K562 (cell line): ENCODE data around the gene NUDT2. TPM values are rescaled to one million over a fixed set of nuclear protein-coding genes. Genes with fewer than 3 reads are reported as not detected.

Experiments
- NEUROD1 ChIP-seq: fragments of 150-350 bp; IDR thresholded peaks from 2 replicates; pipeline ENCODE4 v1.6.1; 2014; ENCODE audit warnings: borderline replicate concordance, low read length, low read depth; ENCODE audit not compliant: partially characterized antibody
- ZNF431 ChIP-seq: sonication (generic); formaldehyde crosslinking; IDR thresholded peaks from 2 replicates; pipeline ENCODE4 v1.8.0; 2022; ENCODE audit warnings: mild to moderate bottlenecking, missing genetic modification reagents
- polyA plus RNA-seq, 8 experiments: library from polyadenylated mRNA; depleted of rRNA in 4 of 8; stranded (reverse) in 5 of 8; unstranded in 3 of 8; fragments of >200 nt; fragmentation: Nextera tagmentation in 2 of 8; fragmentation: Illumina TruSeq in 1 of 8; extraction: Ambion mirVana in 2 of 8; extraction: Trizol in 1 of 8; gene quantifications; 2 replicates each; pipeline versions ENCODE4 v1.2.1 to v1.2.3, GENCODE V29; 2011 to 2014; ENCODE audit warnings: inconsistent platforms in 1 of 8, missing spikeins in 1 of 8
- small RNA-seq: library from RNA; depleted of rRNA; stranded (forward); fragments of <200 nt; gene quantifications from one replicate; pipeline ENCODE3, GENCODE V24; 2014
- total RNA-seq, 7 experiments: library from RNA; depleted of rRNA in 6 of 7; stranded (reverse); fragments of >200 nt in 6 of 7; fragmentation: Illumina TruSeq in 2 of 7; extraction: Trizol in 2 of 7; gene quantifications; 2 replicates each; pipeline versions ENCODE4 v1.2.1 to v1.2.3, GENCODE V29; 2011 to 2021; ENCODE audit warnings: low replicate concordance in 1 of 7

NUDT2 gene
- total and polyA plus RNA-seq, 9 of the 15 experiments (the other 6 are each of a cell fraction or from before 2014, with no cell fraction given): 11.5 to 28.1 (median 19.0) TPM

GRCh38 chr9:34392511-34392910, 63.1 kb downstream of the NUDT2 start (continued):
- TF ChIP-seq NEUROD1 (no peak), ZNF431 (CRISPR knock-in tag) (no peak)

Small RNAs within 50 kb of the gene (small RNA-seq; reads per million reads assigned to genes)
- gene RF00019 (not detected), gene RNU2-50P (not detected)

Other genes with a start within 250 kb of the NUDT2 start
- gene DCAF12, start 202.9 kb upstream of the NUDT2 start, total RNA-seq (2014; rRNA removed): 17.3 and 20.9 TPM in 2 replicates
- 32.5 and 35.7 TPM in 2 replicates for gene DCAF12, start 202.9 kb upstream of the NUDT2 start, total RNA-seq (2014; rRNA removed; fragmentation: Illumina TruSeq; extraction: Trizol)
- gene DCAF12, start 202.9 kb upstream of the NUDT2 start, total RNA-seq (2015; rRNA removed; fragmentation: Illumina TruSeq; extraction: Trizol): 29.6 and 30.8 TPM in 2 replicates
- 38.2 and 42.7 TPM in 2 replicates for gene DCAF12, start 202.9 kb upstream of the NUDT2 start, total RNA-seq (2021)
- gene DCAF12, start 202.9 kb upstream of the NUDT2 start, polyA plus RNA-seq (2011; rRNA removed): 59.6 and 67.8 TPM in 2 replicates
- gene DCAF12, start 202.9 kb upstream of the NUDT2 start, polyA plus RNA-seq (2014; fragmentation: Illumina TruSeq; extraction: Trizol): 48.6 and 52.8 TPM in 2 replicates
- gene DCAF12, start 202.9 kb upstream of the NUDT2 start, polyA plus RNA-seq (2014; fragmentation: Nextera tagmentation; extraction: Ambion mirVana): 10 to 100 TPM; 10.9 to 11.6 TPM
- 29.9 and 32.2 TPM in 2 replicates for gene DCAF12, start 202.9 kb upstream of the NUDT2 start, polyA plus RNA-seq (2014; rRNA removed)
- gene UBAP1, start 150.5 kb upstream of the NUDT2 start, total RNA-seq (2014; rRNA removed): 9.4 and 12.5 TPM in 2 replicates
- gene UBAP1, start 150.5 kb upstream of the NUDT2 start, total RNA-seq (2014; rRNA removed; fragmentation: Illumina TruSeq; extraction: Trizol): 14.9 and 15.0 TPM in 2 replicates
- gene UBAP1, start 150.5 kb upstream of the NUDT2 start, total RNA-seq (2015; rRNA removed; fragmentation: Illumina TruSeq; extraction: Trizol): 16.1 and 16.7 TPM in 2 replicates
- gene UBAP1, start 150.5 kb upstream of the NUDT2 start, total RNA-seq (2021): 16.5 and 16.6 TPM in 2 replicates
- 33.4 and 33.7 TPM in 2 replicates for gene UBAP1, start 150.5 kb upstream of the NUDT2 start, polyA plus RNA-seq (2011; rRNA removed)
- gene UBAP1, start 150.5 kb upstream of the NUDT2 start, polyA plus RNA-seq (2014; fragmentation: Illumina TruSeq; extraction: Trizol): 24.9 and 28.9 TPM in 2 replicates
- gene UBAP1, start 150.5 kb upstream of the NUDT2 start, polyA plus RNA-seq (2014; fragmentation: Nextera tagmentation; extraction: Ambion mirVana): 1 to 10 TPM; 1.3 to 1.5 TPM
- gene UBAP1, start 150.5 kb upstream of the NUDT2 start, polyA plus RNA-seq (2014; rRNA removed): 18.3 and 21.6 TPM in 2 replicates
- 3.6 and 4.6 TPM in 2 replicates for gene KIF24, start 301 bp upstream of the NUDT2 start, total RNA-seq (2014; rRNA removed)
- 4.7 TPM in 2 replicates for gene KIF24, start 301 bp upstream of the NUDT2 start, total RNA-seq (2014; rRNA removed; fragmentation: Illumina TruSeq; extraction: Trizol)
- 5.4 and 5.8 TPM in 2 replicates for gene KIF24, start 301 bp upstream of the NUDT2 start, total RNA-seq (2015; rRNA removed; fragmentation: Illumina TruSeq; extraction: Trizol)
- 4.7 and 5.0 TPM in 2 replicates for gene KIF24, start 301 bp upstream of the NUDT2 start, total RNA-seq (2021)
- gene KIF24, start 301 bp upstream of the NUDT2 start, polyA plus RNA-seq (2011; rRNA removed): 4.1 and 5.0 TPM in 2 replicates
- 4.2 and 4.4 TPM in 2 replicates for gene KIF24, start 301 bp upstream of the NUDT2 start, polyA plus RNA-seq (2014; fragmentation: Illumina TruSeq; extraction: Trizol)
- under 1 TPM; 0.63 to 0.76 TPM for gene KIF24, start 301 bp upstream of the NUDT2 start, polyA plus RNA-seq (2014; fragmentation: Nextera tagmentation; extraction: Ambion mirVana)
- gene KIF24, start 301 bp upstream of the NUDT2 start, polyA plus RNA-seq (2014; rRNA removed): 3.3 and 3.6 TPM in 2 replicates
- gene MYORG, start 47.3 kb downstream of the NUDT2 start, total RNA-seq (2014; rRNA removed): 0.18 and 0.33 TPM in 2 replicates
- gene MYORG, start 47.3 kb downstream of the NUDT2 start, total RNA-seq (2014; rRNA removed; fragmentation: Illumina TruSeq; extraction: Trizol): 0.15 and 0.19 TPM in 2 replicates
- 0.14 and 0.15 TPM in 2 replicates for gene MYORG, start 47.3 kb downstream of the NUDT2 start, total RNA-seq (2015; rRNA removed; fragmentation: Illumina TruSeq; extraction: Trizol)
- 0.82 and 1.1 TPM in 2 replicates for gene MYORG, start 47.3 kb downstream of the NUDT2 start, total RNA-seq (2021)
- gene MYORG, start 47.3 kb downstream of the NUDT2 start, polyA plus RNA-seq (2011; rRNA removed): 0.19 and 0.25 TPM in 2 replicates
- 0.36 and 0.40 TPM in 2 replicates for gene MYORG, start 47.3 kb downstream of the NUDT2 start, polyA plus RNA-seq (2014; fragmentation: Illumina TruSeq; extraction: Trizol)
- under 1 TPM; 0.06 to 0.13 TPM for gene MYORG, start 47.3 kb downstream of the NUDT2 start, polyA plus RNA-seq (2014; fragmentation: Nextera tagmentation; extraction: Ambion mirVana)
- 0.20 and 0.30 TPM in 2 replicates for gene MYORG, start 47.3 kb downstream of the NUDT2 start, polyA plus RNA-seq (2014; rRNA removed)
- 2.5 and 4.7 TPM in 2 replicates for gene FAM219A, start 129.0 kb downstream of the NUDT2 start, total RNA-seq (2014; rRNA removed)
- 2.9 and 3.3 TPM in 2 replicates for gene FAM219A, start 129.0 kb downstream of the NUDT2 start, total RNA-seq (2014; rRNA removed; fragmentation: Illumina TruSeq; extraction: Trizol)
- 2.9 and 3.4 TPM in 2 replicates for gene FAM219A, start 129.0 kb downstream of the NUDT2 start, total RNA-seq (2015; rRNA removed; fragmentation: Illumina TruSeq; extraction: Trizol)
- gene FAM219A, start 129.0 kb downstream of the NUDT2 start, total RNA-seq (2021): 8.4 and 8.6 TPM in 2 replicates
- 2.7 and 4.3 TPM in 2 replicates for gene FAM219A, start 129.0 kb downstream of the NUDT2 start, polyA plus RNA-seq (2011; rRNA removed)
- gene FAM219A, start 129.0 kb downstream of the NUDT2 start, polyA plus RNA-seq (2014; fragmentation: Illumina TruSeq; extraction: Trizol): 4.5 and 4.8 TPM in 2 replicates
- under 1 TPM; 0.63 to 0.71 TPM for gene FAM219A, start 129.0 kb downstream of the NUDT2 start, polyA plus RNA-seq (2014; fragmentation: Nextera tagmentation; extraction: Ambion mirVana)
- 5.4 and 6.1 TPM in 2 replicates for gene FAM219A, start 129.0 kb downstream of the NUDT2 start, polyA plus RNA-seq (2014; rRNA removed)
- not detected in 2 replicates for gene DNAI1, start 129.2 kb downstream of the NUDT2 start, total RNA-seq (2014; rRNA removed)
- gene DNAI1, start 129.2 kb downstream of the NUDT2 start, total RNA-seq (2014; rRNA removed; fragmentation: Illumina TruSeq; extraction: Trizol): not detected in 2 replicates
- gene DNAI1, start 129.2 kb downstream of the NUDT2 start, total RNA-seq (2015; rRNA removed; fragmentation: Illumina TruSeq; extraction: Trizol): not detected in 2 replicates
- gene DNAI1, start 129.2 kb downstream of the NUDT2 start, total RNA-seq (2021): not detected in 2 replicates
- 0.03 and 0.04 TPM in 2 replicates for gene DNAI1, start 129.2 kb downstream of the NUDT2 start, polyA plus RNA-seq (2011; rRNA removed)
- gene DNAI1, start 129.2 kb downstream of the NUDT2 start, polyA plus RNA-seq (2014; fragmentation: Illumina TruSeq; extraction: Trizol): not detected in 2 replicates
- under 1 TPM in 1 of 2 experiments, not detected in 1; 0.01 TPM for gene DNAI1, start 129.2 kb downstream of the NUDT2 start, polyA plus RNA-seq (2014; fragmentation: Nextera tagmentation; extraction: Ambion mirVana)
- gene DNAI1, start 129.2 kb downstream of the NUDT2 start, polyA plus RNA-seq (2014; rRNA removed): 0.17 TPM in 1 of 2 replicates, not detected in the other
- 0.12 TPM in 1 of 2 replicates, not detected in the other for gene ENHO, start 193.4 kb downstream of the NUDT2 start, total RNA-seq (2014; rRNA removed)
- gene ENHO, start 193.4 kb downstream of the NUDT2 start, total RNA-seq (2014; rRNA removed; fragmentation: Illumina TruSeq; extraction: Trizol): not detected in 2 replicates
- not detected in 2 replicates for gene ENHO, start 193.4 kb downstream of the NUDT2 start, total RNA-seq (2015; rRNA removed; fragmentation: Illumina TruSeq; extraction: Trizol)
- 0.24 TPM in 1 of 2 replicates, not detected in the other for gene ENHO, start 193.4 kb downstream of the NUDT2 start, total RNA-seq (2021)
- gene ENHO, start 193.4 kb downstream of the NUDT2 start, polyA plus RNA-seq (2011; rRNA removed): not detected in 2 replicates
- not detected in 2 replicates for gene ENHO, start 193.4 kb downstream of the NUDT2 start, polyA plus RNA-seq (2014; fragmentation: Illumina TruSeq; extraction: Trizol)
- gene ENHO, start 193.4 kb downstream of the NUDT2 start, polyA plus RNA-seq (2014; fragmentation: Nextera tagmentation; extraction: Ambion mirVana): not detected
- not detected in 2 replicates for gene ENHO, start 193.4 kb downstream of the NUDT2 start, polyA plus RNA-seq (2014; rRNA removed)